OCI-LY7 (cell line): Measurements from ENCODE around the gene GPR55.

Source experiments
- EZH2phosphoT487 ChIP-seq: fragments of 200-600 bp; sonication (generic); IDR thresholded peaks from 2 replicates; pipeline ENCODE4 v1.6.1; 2018; ENCODE audit warnings: low read depth, borderline replicate concordance, mild to moderate bottlenecking, mixed run types, antibody characterized with exemption, low read length, moderate library complexity, mixed read lengths
- TF ChIP-seq, protein P1 (sequence below): fragments of 200-600 bp; sonication (generic); conservative IDR thresholded peaks from 2 replicates; pipeline ENCODE4 v1.5.1; 2014; ENCODE audit warnings: mild to moderate bottlenecking, antibody characterized with exemption, low read length, moderate library complexity, mixed read lengths

DNA sequence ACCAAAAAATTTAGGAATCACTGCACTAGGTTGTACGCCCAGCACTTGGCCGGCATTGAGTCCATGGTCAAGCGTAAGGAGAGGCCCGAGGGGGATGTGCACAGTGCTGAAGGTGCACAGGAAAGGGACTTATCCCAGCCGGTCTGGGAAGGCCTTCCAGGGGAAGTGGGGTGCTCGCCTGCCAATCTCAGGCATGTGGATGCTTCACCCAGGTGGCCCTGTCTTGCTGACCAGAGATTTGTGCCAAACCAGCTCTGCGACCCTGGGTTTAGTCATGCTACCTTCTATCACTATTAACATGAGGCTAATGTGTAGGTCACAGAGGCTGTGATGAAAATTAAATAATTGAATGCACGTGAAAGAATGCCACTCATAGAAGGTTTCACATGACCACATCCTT lies 62.0 kb downstream of the GPR55 start:
- TF ChIP-seq, protein P1, sequence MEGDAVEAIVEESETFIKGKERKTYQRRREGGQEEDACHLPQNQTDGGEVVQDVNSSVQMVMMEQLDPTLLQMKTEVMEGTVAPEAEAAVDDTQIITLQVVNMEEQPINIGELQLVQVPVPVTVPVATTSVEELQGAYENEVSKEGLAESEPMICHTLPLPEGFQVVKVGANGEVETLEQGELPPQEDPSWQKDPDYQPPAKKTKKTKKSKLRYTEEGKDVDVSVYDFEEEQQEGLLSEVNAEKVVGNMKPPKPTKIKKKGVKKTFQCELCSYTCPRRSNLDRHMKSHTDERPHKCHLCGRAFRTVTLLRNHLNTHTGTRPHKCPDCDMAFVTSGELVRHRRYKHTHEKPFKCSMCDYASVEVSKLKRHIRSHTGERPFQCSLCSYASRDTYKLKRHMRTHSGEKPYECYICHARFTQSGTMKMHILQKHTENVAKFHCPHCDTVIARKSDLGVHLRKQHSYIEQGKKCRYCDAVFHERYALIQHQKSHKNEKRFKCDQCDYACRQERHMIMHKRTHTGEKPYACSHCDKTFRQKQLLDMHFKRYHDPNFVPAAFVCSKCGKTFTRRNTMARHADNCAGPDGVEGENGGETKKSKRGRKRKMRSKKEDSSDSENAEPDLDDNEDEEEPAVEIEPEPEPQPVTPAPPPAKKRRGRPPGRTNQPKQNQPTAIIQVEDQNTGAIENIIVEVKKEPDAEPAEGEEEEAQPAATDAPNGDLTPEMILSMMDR, result no peak
- TF ChIP-seq EZH2phosphoT487, result no peak
